Measurements from ENCODE around the gene KBTBD13.

GRCh38 chr15:65059369-65059750, 17.2 kb upstream of the KBTBD13 start:
- TF ChIP-seq POLR2AphosphoS5 (IDR thresholded peaks at IDR 0.05): no peak
- TF ChIP-seq, protein P1, sequence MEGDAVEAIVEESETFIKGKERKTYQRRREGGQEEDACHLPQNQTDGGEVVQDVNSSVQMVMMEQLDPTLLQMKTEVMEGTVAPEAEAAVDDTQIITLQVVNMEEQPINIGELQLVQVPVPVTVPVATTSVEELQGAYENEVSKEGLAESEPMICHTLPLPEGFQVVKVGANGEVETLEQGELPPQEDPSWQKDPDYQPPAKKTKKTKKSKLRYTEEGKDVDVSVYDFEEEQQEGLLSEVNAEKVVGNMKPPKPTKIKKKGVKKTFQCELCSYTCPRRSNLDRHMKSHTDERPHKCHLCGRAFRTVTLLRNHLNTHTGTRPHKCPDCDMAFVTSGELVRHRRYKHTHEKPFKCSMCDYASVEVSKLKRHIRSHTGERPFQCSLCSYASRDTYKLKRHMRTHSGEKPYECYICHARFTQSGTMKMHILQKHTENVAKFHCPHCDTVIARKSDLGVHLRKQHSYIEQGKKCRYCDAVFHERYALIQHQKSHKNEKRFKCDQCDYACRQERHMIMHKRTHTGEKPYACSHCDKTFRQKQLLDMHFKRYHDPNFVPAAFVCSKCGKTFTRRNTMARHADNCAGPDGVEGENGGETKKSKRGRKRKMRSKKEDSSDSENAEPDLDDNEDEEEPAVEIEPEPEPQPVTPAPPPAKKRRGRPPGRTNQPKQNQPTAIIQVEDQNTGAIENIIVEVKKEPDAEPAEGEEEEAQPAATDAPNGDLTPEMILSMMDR (IDR thresholded peaks at IDR 0.05 in 8 of 11, conservative IDR thresholded peaks at IDR 0.05 in 3 of 11): no peak

All from spleen (tissue), 7 donors.